HepG2 (cell line): ENCODE measurements around the gene SYNE1. TPM values are rescaled to one million over a fixed set of nuclear protein-coding genes. Genes with fewer than 3 reads are reported as not detected.

ENCODE experiments used
- CC2D1A ChIP-seq: sonication (generic); formaldehyde crosslinking; IDR thresholded peaks from 2 replicates; pipeline ENCODE4 v1.8.1; 2023; ENCODE audit warnings: mild to moderate bottlenecking, missing genetic modification reagents
- E2F2 ChIP-seq: sonication (generic); formaldehyde crosslinking; IDR thresholded peaks from 2 replicates; pipeline ENCODE4 v1.4.0; 2020; ENCODE audit warnings: missing genetic modification reagents, borderline replicate concordance
- GFI1 ChIP-seq: sonication (generic); formaldehyde crosslinking; IDR thresholded peaks from 2 replicates; pipeline ENCODE4 v1.5.0; 2020; ENCODE audit warnings: missing genetic modification reagents, mild to moderate bottlenecking, borderline replicate concordance
- HNRNPH1 ChIP-seq: fragments of 200-400 bp; formaldehyde crosslinking; optimal IDR thresholded peaks from 2 replicates; pipeline ENCODE3; 2017; ENCODE audit warnings: mild to moderate bottlenecking, low read depth, low read length
- HOMEZ ChIP-seq: IDR thresholded peaks from 2 replicates; pipeline ENCODE4 v1.6.1; 2016; ENCODE audit warnings: low read depth
- KDM4B ChIP-seq: sonication (generic); formaldehyde crosslinking; IDR thresholded peaks from 2 replicates; pipeline ENCODE4 v1.4.0; 2020; ENCODE audit warnings: missing genetic modification reagents
- NAIF1 ChIP-seq: sonication (generic); formaldehyde crosslinking; IDR thresholded peaks from 2 replicates; pipeline ENCODE4 v1.5.0; 2020; ENCODE audit warnings: mild to moderate bottlenecking, missing genetic modification reagents, borderline replicate concordance
- NR2F2 ChIP-seq: IDR thresholded peaks from 2 replicates; pipeline ENCODE4 v1.6.1; 2012; ENCODE audit warnings: low read depth, inconsistent platforms, borderline replicate concordance
- PATZ1 ChIP-seq: sonication (generic); formaldehyde crosslinking; IDR thresholded peaks from 2 replicates; pipeline ENCODE4 v1.4.0; 2020; ENCODE audit warnings: missing genetic modification reagents
- PBX2 ChIP-seq: IDR thresholded peaks from 2 replicates; pipeline ENCODE4 v1.6.1; 2016; ENCODE audit warnings: control low read depth
- SCMH1 ChIP-seq: sonication (generic); formaldehyde crosslinking; IDR thresholded peaks from 2 replicates; pipeline ENCODE4 v1.9.0; 2021; ENCODE audit warnings: missing genetic modification reagents, mild to moderate bottlenecking, borderline replicate concordance
- SIN3B ChIP-seq: fragments of 150-350 bp; IDR thresholded peaks from 2 replicates; pipeline ENCODE4 v1.6.1; 2014; ENCODE audit warnings: low read length
- SRSF1 ChIP-seq: fragments of 200-400 bp; formaldehyde crosslinking; optimal IDR thresholded peaks from 2 replicates; pipeline ENCODE3; 2017; ENCODE audit warnings: mild to moderate bottlenecking, low read depth, low read length, moderate library complexity
- TBX2 ChIP-seq: sonication (generic); formaldehyde crosslinking; IDR thresholded peaks from 2 replicates; pipeline ENCODE4 v1.5.0; 2020; ENCODE audit warnings: missing genetic modification reagents, mild to moderate bottlenecking, borderline replicate concordance
- ZBTB43 ChIP-seq: sonication (generic); formaldehyde crosslinking; conservative IDR thresholded peaks from 2 replicates; pipeline ENCODE4 v1.4.0; 2020; ENCODE audit warnings: missing genetic modification reagents
- ZC3H4 ChIP-seq: sonication (generic); formaldehyde crosslinking; IDR thresholded peaks from 2 replicates; pipeline ENCODE4 v1.4.0; 2020; ENCODE audit warnings: missing genetic modification reagents, borderline replicate concordance
- ZHX1 ChIP-seq: sonication (generic); formaldehyde crosslinking; IDR thresholded peaks from 2 replicates; pipeline ENCODE4 v1.8.1; 2022; ENCODE audit warnings: low read depth, mild to moderate bottlenecking, missing genetic modification reagents
- ZNF253 ChIP-seq: sonication (generic); formaldehyde crosslinking; IDR thresholded peaks from 2 replicates; pipeline ENCODE4 v1.8.0; 2022; ENCODE audit warnings: mild to moderate bottlenecking, missing genetic modification reagents, borderline replicate concordance
- ZNF326 ChIP-seq: sonication (generic); formaldehyde crosslinking; IDR thresholded peaks from 2 replicates; pipeline ENCODE4 v1.4.0; 2020; ENCODE audit warnings: missing genetic modification reagents, borderline replicate concordance
- ZNF589 ChIP-seq: sonication (generic); formaldehyde crosslinking; conservative IDR thresholded peaks from 2 replicates; pipeline ENCODE4 v1.8.0; 2022; ENCODE audit warnings: mild to moderate bottlenecking, moderate library complexity, missing genetic modification reagents
- polyA plus RNA-seq, 8 experiments: library from polyadenylated mRNA; depleted of rRNA in 3 of 8; stranded (reverse) in 7 of 8; unstranded in 1 of 8; fragments of >200 nt; fragmentation: Illumina TruSeq in 4 of 8; extraction: Trizol in 4 of 8; gene quantifications; 2 replicates each; pipeline versions ENCODE4 v1.2.1 to v1.2.3, GENCODE V29; 2011 to 2016; ENCODE audit warnings: low read depth in 4 of 8, missing spikeins in 1 of 8, mixed read lengths in 1 of 8; ENCODE audit not compliant: insufficient read depth in 1 of 8
- total RNA-seq, 5 experiments: library from RNA; depleted of rRNA; stranded (reverse); fragments of >200 nt; fragmentation: Illumina TruSeq; extraction: Trizol; gene quantifications; 2 replicates each; pipeline ENCODE4 v1.2.3, GENCODE V29; 2016; ENCODE audit warnings: low read depth in 1 of 5

SYNE1 gene
- total and polyA plus RNA-seq, 2 of the 13 experiments (the other 11 are each of a cell fraction or from before 2014, with no cell fraction given), result 5.5 to 15.9 TPM

GRCh38 chr6:152277826-152278329, 359.3 kb downstream of the SYNE1 start (continued):
- TF ChIP-seq NR2F2 (no peak), SRSF1 (no peak), ZNF589 (no peak), TBX2 (CRISPR knock-in tag) (peak; percentile 74), PATZ1 (no peak), ZNF326 (CRISPR knock-in tag) (no peak), SIN3B (no peak), ZHX1 (CRISPR knock-in tag) (peak; percentile 85), ZNF253 (CRISPR knock-in tag) (no peak), ZC3H4 (CRISPR knock-in tag) (no peak), ZBTB43 (no peak), NAIF1 (CRISPR knock-in tag) (no peak), PBX2 (peak; percentile 31; the same call in 1 of the 2 replicates), SCMH1 (CRISPR knock-in tag) (no peak), CC2D1A (CRISPR knock-in tag) (0 out of 2 replicates have a peak, but pooled peaks have one; percentile 44), HOMEZ (CRISPR knock-in tag) (peak; percentile 82), HNRNPH1 (no peak), KDM4B (CRISPR knock-in tag) (no peak), E2F2 (CRISPR knock-in tag) (no peak), GFI1 (no peak)
